Activated B cell treated with CpG ODN at 0.5 μM for 24 hours (primary cell): ENCODE data around the gene LANCL3. TPM values are rescaled to one million over a fixed set of nuclear protein-coding genes. Genes with fewer than 3 reads are reported as not detected.

Experiments used
- ATAC-seq: fragments of 200-7000 bp; cut with Tn5 transposase; one replicate; pipeline ENCODE4 v1.10.0; 2021; ENCODE audit warnings: low read depth, mild to moderate bottlenecking, moderate library complexity
- CTCF ChIA-PET: fragments of 350-600 bp; sonication (Branson Sonifier 250); formaldehyde crosslinking; loops from one replicate; lab custom pipeline; 2021; ENCODE audit warnings: antibody characterized with exemption; lab: Charles Lee
- POLR2A ChIA-PET: fragments of 350-600 bp; sonication (Branson Sonifier 250); formaldehyde crosslinking; loops from one replicate; lab custom pipeline; 2021; ENCODE audit warnings: antibody characterized with exemption; lab: Charles Lee
- DNase-seq: peaks from one replicate; pipeline ENCODE4 v3.0.0; 2022
- H3K27ac Mint-ChIP-seq: one replicate; pipeline ENCODE4 v1.8.0; 2020; ENCODE audit warnings: mixed read lengths
- H3K27me3 Mint-ChIP-seq: one replicate; pipeline ENCODE4 v1.8.0; 2021; ENCODE audit warnings: mixed read lengths
- H3K36me3 Mint-ChIP-seq: one replicate; pipeline ENCODE4 v1.8.0; 2021; ENCODE audit warnings: low read depth, mixed read lengths
- H3K4me1 Mint-ChIP-seq: one replicate; pipeline ENCODE4 v1.8.0; 2021; ENCODE audit warnings: mixed read lengths
- H3K4me3 Mint-ChIP-seq: one replicate; pipeline ENCODE4 v1.8.0; 2020; ENCODE audit warnings: mild to moderate bottlenecking, mixed read lengths
- H3K9me3 Mint-ChIP-seq: one replicate; pipeline ENCODE4 v1.8.0; 2020; ENCODE audit warnings: mixed read lengths
- CTCF ChIP-seq: fragments of 200-600 bp; IDR thresholded peaks from one replicate; pipeline ENCODE4 v1.8.0; 2022; ENCODE audit warnings: antibody characterized with exemption, mild to moderate bottlenecking
- intact Hi-C: fragments of 100-400 bp; cut with micrococcal nuclease; formaldehyde crosslinking; loops from one replicate; pipeline ENCODE4 v1.15.1; 2024
- total RNA-seq: library from RNA; stranded (reverse); gene quantifications from 2 replicates; pipeline ENCODE4 v1.2.3, GENCODE V29; 2022

The LANCL3 gene
- total RNA-seq, 1 donor from 2014 or later: 0.09 TPM

- CTCF ChIA-PET: no interaction called here
- H3K27ac Mint-ChIP-seq: no peak overlapping the region
- ATAC-seq: no peak
- H3K4me1 Mint-ChIP-seq: peaks cover 2% of the 10 kb centered on the region
- H3K4me3 Mint-ChIP-seq: no peak overlapping the region
- no peak for DNase-seq
- no peak for TF ChIP-seq CTCF
- intact Hi-C loops: loop anchor here (10.0 kb wide), 1 partner anchor 158 kb away; the partner anchor contains the start of gene DYNLT3
- H3K36me3 Mint-ChIP-seq: no peaks in the 10 kb centered on the region
- H3K27me3 Mint-ChIP-seq: no peaks in the 10 kb centered on the region
- POLR2A ChIA-PET: no interaction called here
- no peaks in the 10 kb centered on the region for H3K9me3 Mint-ChIP-seq
Observed at GRCh38 chrX:37686996-37687395, 115.5 kb downstream of the LANCL3 start.

GRCh38 chrX:37690119-37690518 is 118.7 kb downstream of the LANCL3 start:
- H3K9me3 Mint-ChIP-seq: no peaks in the 10 kb centered on the region
- POLR2A ChIA-PET: no interaction called here
- H3K4me1 Mint-ChIP-seq: peaks cover 2% of the 10 kb centered on the region
- ATAC-seq (no peak), DNase-seq (no peak)
- no peaks in the 10 kb centered on the region for H3K36me3 Mint-ChIP-seq
- CTCF ChIA-PET: no interaction called here
- H3K27ac Mint-ChIP-seq: no peak overlapping the region
- intact Hi-C loops: no loop called here
- no peak for TF ChIP-seq CTCF
- no peaks in the 10 kb centered on the region for H3K27me3 Mint-ChIP-seq
- H3K4me3 Mint-ChIP-seq: no peak overlapping the region

GRCh38 chrX:37692918-37693317 is 121.5 kb downstream of the LANCL3 start:
- H3K4me1 Mint-ChIP-seq: no peaks in the 10 kb centered on the region
- no peak overlapping the region for H3K27ac Mint-ChIP-seq
- TF ChIP-seq CTCF: no peak
- ChIA-PET CTCF (no interaction called here), POLR2A (no interaction called here)
- H3K4me3 Mint-ChIP-seq: no peak overlapping the region
- H3K36me3 Mint-ChIP-seq: no peaks in the 10 kb centered on the region
- H3K9me3 Mint-ChIP-seq: no peaks in the 10 kb centered on the region
- intact Hi-C loops: no loop called here
- H3K27me3 Mint-ChIP-seq: no peaks in the 10 kb centered on the region
- no peak for ATAC-seq
- no peak for DNase-seq

- H3K4me3 Mint-ChIP-seq: no peak overlapping the region
- H3K27me3 Mint-ChIP-seq: no peaks in the 10 kb centered on the region
- H3K9me3 Mint-ChIP-seq: no peaks in the 10 kb centered on the region
- DNase-seq (no peak), ATAC-seq (no peak)
- intact Hi-C loops: no loop called here
- POLR2A ChIA-PET: no interaction called here
- H3K36me3 Mint-ChIP-seq: no peaks in the 10 kb centered on the region
- CTCF ChIA-PET: no interaction called here
- no peak for TF ChIP-seq CTCF
- H3K27ac Mint-ChIP-seq: no peak overlapping the region
- H3K4me1 Mint-ChIP-seq: no peaks in the 10 kb centered on the region
Observed at GRCh38 chrX:37697169-37697760, 125.8 kb downstream of the LANCL3 start.

- H3K4me1 Mint-ChIP-seq: no peaks in the 10 kb centered on the region
- TF ChIP-seq CTCF: no peak
- CTCF ChIA-PET: no interaction called here
- H3K27ac Mint-ChIP-seq: no peak overlapping the region
- no peaks in the 10 kb centered on the region for H3K27me3 Mint-ChIP-seq
- ATAC-seq: no peak
- POLR2A ChIA-PET: no interaction called here
- H3K9me3 Mint-ChIP-seq: no peaks in the 10 kb centered on the region
- no peak overlapping the region for H3K4me3 Mint-ChIP-seq
- H3K36me3 Mint-ChIP-seq: no peaks in the 10 kb centered on the region
- intact Hi-C loops: no loop called here
- no peak for DNase-seq
Observed at GRCh38 chrX:37701588-37701987, 130.1 kb downstream of the LANCL3 start.
